IMR-90 (cell line): ENCODE results near the gene DDX46. TPM values are rescaled to one million over a fixed set of nuclear protein-coding genes. Genes with fewer than 3 reads are reported as not detected.

Source experiments
- ATAC-seq: fragments of 200-7000 bp; cut with Tn5 transposase; 2 replicates; pipeline ENCODE4 v1.9.1; 2020; ENCODE audit warnings: low read depth, mild to moderate bottlenecking, moderate library complexity
- BruUV-seq: library from RNA; stranded (reverse); fragments of 400-500 nt; replicated peaks from 2 replicates; lab custom pipeline; 2021; lab: Mats Ljungman, UMichigan
- CTCF ChIA-PET: fragments of 300-600 bp; formaldehyde crosslinking; extraction: SDS; loops from one replicate; lab custom pipeline; 2021; ENCODE audit warnings: antibody characterized with exemption; lab: Yijun Ruan, JAX
- POLR2A ChIA-PET: fragments of 300-600 bp; sonication (Branson Sonifier 250); formaldehyde crosslinking; loops from one replicate; lab custom pipeline; 2022; ENCODE audit warnings: antibody characterized with exemption; ENCODE audit not compliant: unreplicated experiment; lab: Charles Lee
- DNase-seq: peaks from one replicate; pipeline ENCODE4 v3.0.0; 2013
- H2AFZ ChIP-seq: replicated peaks from 2 replicates; pipeline ENCODE3; 2013; ENCODE audit warnings: low read length, mild to moderate bottlenecking; ENCODE audit not compliant: poor library complexity
- H2AK5ac ChIP-seq: 2 replicates; pipeline ENCODE4 v1.6.1; 2013; ENCODE audit warnings: low read depth, low read length, inconsistent platforms
- H2AK9ac ChIP-seq: replicated peaks from 2 replicates; pipeline ENCODE3; 2013; ENCODE audit warnings: mild to moderate bottlenecking, low read depth, low read length, moderate library complexity; ENCODE audit not compliant: poor library complexity
- H2BK120ac ChIP-seq: 2 replicates; pipeline ENCODE4 v1.6.1; 2013; ENCODE audit warnings: low read depth, low read length, inconsistent platforms
- H2BK15ac ChIP-seq: 3 replicates; pipeline ENCODE4 v1.6.1; 2013; ENCODE audit warnings: low read depth, low read length, inconsistent platforms
- H2BK20ac ChIP-seq: 2 replicates; pipeline ENCODE4 v1.6.1; 2013; ENCODE audit warnings: low read depth, mild to moderate bottlenecking, inconsistent platforms, low read length, moderate library complexity
- H2BK5ac ChIP-seq: 2 replicates; pipeline ENCODE4 v1.6.1; 2013; ENCODE audit warnings: mild to moderate bottlenecking, low read depth, low read length, inconsistent platforms; ENCODE audit not compliant: poor library complexity, severe bottlenecking
- H3K14ac ChIP-seq: replicated peaks from 2 replicates; pipeline ENCODE4 v1.6.1; 2013; ENCODE audit warnings: low read depth, low read length, inconsistent platforms
- H3K18ac ChIP-seq: 2 replicates; pipeline ENCODE4 v1.6.1; 2013; ENCODE audit warnings: low read depth, low read length, control low read depth
- H3K23ac ChIP-seq: 2 replicates; pipeline ENCODE4 v1.6.1; 2013; ENCODE audit warnings: low read depth, low read length, inconsistent platforms
- H3K27ac ChIP-seq: 2 replicates; pipeline ENCODE4 v1.5.1; 2013; ENCODE audit warnings: mild to moderate bottlenecking, control low read depth, low read length; ENCODE audit not compliant: insufficient read depth
- H3K27me3 ChIP-seq: 2 replicates; pipeline ENCODE4 v1.6.1; 2013; ENCODE audit warnings: low read length; ENCODE audit not compliant: control insufficient read depth, insufficient read depth
- H3K36me3 ChIP-seq: 2 replicates; pipeline ENCODE4 v1.6.1; 2013; ENCODE audit warnings: low read length, mixed read lengths; ENCODE audit not compliant: control insufficient read depth, insufficient read depth
- H3K4ac ChIP-seq: 2 replicates; pipeline ENCODE4 v1.6.1; 2013; ENCODE audit warnings: low read depth, low read length, inconsistent platforms
- H3K4me1 ChIP-seq: 2 replicates; pipeline ENCODE4 v1.6.1; 2013; ENCODE audit warnings: low read length, mixed read lengths; ENCODE audit not compliant: control insufficient read depth, insufficient read depth
- H3K4me2 ChIP-seq: 2 replicates; pipeline ENCODE4 v1.6.1; 2013; ENCODE audit warnings: low read depth, mild to moderate bottlenecking, control low read depth, low read length, moderate library complexity
- H3K4me3 ChIP-seq: 2 replicates; pipeline ENCODE4 v1.5.1; 2013; ENCODE audit warnings: low read depth, mild to moderate bottlenecking, control low read depth, low read length, moderate library complexity; ENCODE audit not compliant: insufficient read depth
- H3K56ac ChIP-seq: 2 replicates; pipeline ENCODE4 v1.6.1; 2013; ENCODE audit warnings: low read length, inconsistent platforms; ENCODE audit not compliant: insufficient read depth; ENCODE audit errors: extremely low read depth
- H3K79me1 ChIP-seq, 2 experiments: 2 replicates each; pipeline ENCODE4 v1.6.1; 2013; ENCODE audit warnings: low read length in 2 of 2, inconsistent platforms in 1 of 2, low read depth in 1 of 2
- H3K9ac ChIP-seq: 2 replicates; pipeline ENCODE4 v1.6.1; 2013; ENCODE audit warnings: low read depth, low read length, control low read depth
- H3K9me1 ChIP-seq: 2 replicates; pipeline ENCODE4 v1.6.1; 2013; ENCODE audit warnings: low read length, inconsistent platforms; ENCODE audit not compliant: insufficient read depth
- H3K9me3 ChIP-seq: 2 replicates; pipeline ENCODE4 v1.6.1; 2013; ENCODE audit warnings: low read length; ENCODE audit not compliant: control insufficient read depth, insufficient read depth
- H4K20me1 ChIP-seq: 2 replicates; pipeline ENCODE4 v1.6.1; 2013; ENCODE audit warnings: low read length, inconsistent platforms; ENCODE audit not compliant: insufficient read depth
- H4K5ac ChIP-seq: 2 replicates; pipeline ENCODE4 v1.6.1; 2013; ENCODE audit warnings: mild to moderate bottlenecking, low read depth, low read length, control low read depth
- H4K8ac ChIP-seq, 2 experiments: 2 replicates each; pipeline ENCODE4 v1.6.1; 2013; ENCODE audit warnings: low read depth in 2 of 2, low read length in 2 of 2, control low read depth in 1 of 2, inconsistent platforms in 1 of 2
- H4K91ac ChIP-seq: 2 replicates; pipeline ENCODE4 v1.6.1; 2013; ENCODE audit warnings: low read depth, low read length, inconsistent platforms; ENCODE audit not compliant: insufficient read depth
- CEBPB ChIP-seq: IDR thresholded peaks from 2 replicates; pipeline ENCODE4 v1.6.1; 2012; ENCODE audit warnings: low read depth, low read length, improper control_type of control experiment
- WGBS, 2 experiments: methylation state at CpG; one replicate each; pipeline versions ENCODE4 v1.1.5 to v1.1.7; 2013; ENCODE audit warnings: missing lambda C conversion rate in 2 of 2; ENCODE audit not compliant: insufficient read length in 1 of 2; ENCODE audit errors: extremely low coverage in 2 of 2; 5-methylcytosine and 5-hydroxymethylcytosine counted together
- dilution Hi-C: fragments of 300-500 bp; cut with HindIII; formaldehyde crosslinking; loops from one replicate; pipeline ENCODE4 v1.14.3; 2018; ENCODE audit warnings: low sequenced_read_pairs; ENCODE audit not compliant: unreplicated experiment
- in situ Hi-C: fragments of 300-500 bp; cut with MboI; formaldehyde crosslinking; loops from 3 replicates; pipeline ENCODE4 v1.14.3; 2019; ENCODE audit warnings: low sequenced_read_pairs, inconsistent platforms, mixed read lengths
- intact Hi-C: fragments of 100-400 bp; cut with micrococcal nuclease; formaldehyde crosslinking; loops from 2 replicates; pipeline ENCODE4 v1.10.0; 2022
- polyA plus RNA-seq, 3 experiments: library from polyadenylated mRNA; depleted of rRNA; stranded (reverse); fragments of >200 nt; gene quantifications; 2 replicates each; pipeline ENCODE4 v1.2.3, GENCODE V29; 2012; ENCODE audit warnings: low replicate concordance in 1 of 3
- total RNA-seq: library from RNA; depleted of rRNA; stranded (reverse); fragments of >200 nt; gene quantifications from 2 replicates; pipeline ENCODE4 v1.2.3, GENCODE V29; 2012
- TF ChIP-seq, protein P1 (sequence below): fragments of 150-350 bp; IDR thresholded peaks from 2 replicates; pipeline ENCODE4 v1.6.1; 2016; ENCODE audit warnings: low read depth, mild to moderate bottlenecking, low read length, moderate library complexity, borderline replicate concordance

The DDX46 gene
- total and polyA plus RNA-seq, 2 of the 4 experiments (the other 2 are of a cell fraction): 22.5 to 26.0 TPM

- BruUV-seq: no TSS peak
- H3K4me2 ChIP-seq: no peak overlapping the region
- H4K91ac ChIP-seq: no peak overlapping the region
- WGBS, 2 experiments: no CpG with 5 or more reads among the region's 3 CpGs
- H3K56ac ChIP-seq: no peak overlapping the region
- peaks cover 4 to 5% of the 10 kb centered on the region in 2 experiments for H3K79me1 ChIP-seq
- no peak overlapping the region for H2BK120ac ChIP-seq
- H3K9ac ChIP-seq: no peak overlapping the region
- H3K23ac ChIP-seq: no peak overlapping the region
- H3K4me3 ChIP-seq: no peak overlapping the region
- peaks cover 3% of the 10 kb centered on the region; the same call in 1 of the 2 replicates for H3K36me3 ChIP-seq
- no peak overlapping the region for H2AK9ac ChIP-seq
- H3K9me3 ChIP-seq: no peaks in the 10 kb centered on the region
- dilution Hi-C loops (no loop called here), intact Hi-C loops (no loop called here), in situ Hi-C loops (no loop called here)
- no peak for TF ChIP-seq CEBPB
- TF ChIP-seq, protein P1, sequence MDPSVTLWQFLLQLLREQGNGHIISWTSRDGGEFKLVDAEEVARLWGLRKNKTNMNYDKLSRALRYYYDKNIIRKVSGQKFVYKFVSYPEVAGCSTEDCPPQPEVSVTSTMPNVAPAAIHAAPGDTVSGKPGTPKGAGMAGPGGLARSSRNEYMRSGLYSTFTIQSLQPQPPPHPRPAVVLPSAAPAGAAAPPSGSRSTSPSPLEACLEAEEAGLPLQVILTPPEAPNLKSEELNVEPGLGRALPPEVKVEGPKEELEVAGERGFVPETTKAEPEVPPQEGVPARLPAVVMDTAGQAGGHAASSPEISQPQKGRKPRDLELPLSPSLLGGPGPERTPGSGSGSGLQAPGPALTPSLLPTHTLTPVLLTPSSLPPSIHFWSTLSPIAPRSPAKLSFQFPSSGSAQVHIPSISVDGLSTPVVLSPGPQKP: no peak
- CTCF ChIA-PET: no interaction called here
- H3K4me1 ChIP-seq: no peaks in the 10 kb centered on the region
- no peak overlapping the region for H2BK20ac ChIP-seq
- H3K4ac ChIP-seq: no peak overlapping the region
- no peak overlapping the region for H4K8ac ChIP-seq
- H3K14ac ChIP-seq: no peak overlapping the region
- no peak overlapping the region for H3K27ac ChIP-seq
- H2AK5ac ChIP-seq: no peak overlapping the region
- POLR2A ChIA-PET: no interaction called here
- no peak overlapping the region for H3K18ac ChIP-seq
- DNase-seq (no peak), ATAC-seq (no peak)
- no peaks in the 10 kb centered on the region for H4K20me1 ChIP-seq
- H2BK5ac ChIP-seq: no peak overlapping the region
- no peak overlapping the region for H2BK15ac ChIP-seq
- H2AFZ ChIP-seq: no peak overlapping the region
- H3K27me3 ChIP-seq: no peaks in the 10 kb centered on the region
- no peaks in the 10 kb centered on the region for H3K9me1 ChIP-seq
- no peak overlapping the region for H4K5ac ChIP-seq
Observed at GRCh38 chr5:134749415-134749814, 9.2 kb upstream of the DDX46 start.
